Lung (tissue), 12 donors: ENCODE data around the gene LDOC1. TPM values are rescaled to one million over a fixed set of nuclear protein-coding genes. Genes with fewer than 3 reads are reported as not detected.

Experiments used
- ATAC-seq: fragments of 200-7000 bp; cut with Tn5 transposase; one replicate; pipeline ENCODE4 v1.9.1; 2020; ENCODE audit warnings: moderate number of reproducible peaks; ENCODE audit not compliant: insufficient read depth, low FRiP score
- DNase-seq, 3 donors: peaks; one replicate each; pipeline ENCODE4 v3.0.0-alpha.2; 2013 to 2017
- H3K27ac ChIP-seq, 2 donors: one replicate each; pipeline ENCODE4 v1.5.1; 2013; ENCODE audit warnings: mild to moderate bottlenecking in 2 of 2, moderate library complexity in 2 of 2, control low read depth in 1 of 2, inconsistent platforms in 1 of 2, low read depth in 1 of 2, low read length in 1 of 2
- H3K27me3 ChIP-seq, 3 donors: one replicate each; pipeline ENCODE4 v1.5.1; 2013; ENCODE audit warnings: low read length in 2 of 3; ENCODE audit not compliant: control insufficient read depth in 3 of 3, insufficient read depth in 3 of 3
- H3K36me3 ChIP-seq, 4 donors: one replicate each; pipeline ENCODE4 v1.5.1; 2013; ENCODE audit warnings: low read length in 4 of 4, mild to moderate bottlenecking in 1 of 4, moderate library complexity in 1 of 4; ENCODE audit not compliant: control insufficient read depth in 4 of 4, insufficient read depth in 4 of 4
- H3K4me1 ChIP-seq, 5 donors: one replicate each; pipeline ENCODE4 v1.5.1; 2013; ENCODE audit warnings: low read length in 5 of 5, mild to moderate bottlenecking in 2 of 5, moderate library complexity in 1 of 5; ENCODE audit not compliant: control insufficient read depth in 5 of 5, insufficient read depth in 5 of 5
- H3K4me3 ChIP-seq: one replicate; pipeline ENCODE4 v1.5.1; 2013; ENCODE audit warnings: mild to moderate bottlenecking, control low read depth, moderate library complexity
- H3K9ac ChIP-seq, 2 donors: one replicate each; pipeline ENCODE4 v1.5.1; 2013; ENCODE audit warnings: low read length in 2 of 2, control low read depth in 1 of 2; ENCODE audit not compliant: insufficient read depth in 1 of 2
- H3K9me3 ChIP-seq, 4 donors: one replicate each; pipeline ENCODE4 v1.5.1; 2013; ENCODE audit warnings: low read length in 3 of 4, mild to moderate bottlenecking in 1 of 4, moderate library complexity in 1 of 4; ENCODE audit not compliant: control insufficient read depth in 4 of 4, insufficient read depth in 3 of 4
- CTCF ChIP-seq: IDR thresholded peaks from 2 replicates; pipeline ENCODE4 v1.5.1; 2012; ENCODE audit warnings: mild to moderate bottlenecking; ENCODE audit errors: control extremely low read depth, extremely low read depth
- WGBS, 2 donors: extraction: QIAGEN DNeasy Blood & Tissue Kit; methylation state at CpG; one replicate each; pipeline ENCODE4 v1.1.7; 2013; 5-methylcytosine and 5-hydroxymethylcytosine counted together
- polyA plus RNA-seq, 2 donors: library from polyadenylated mRNA; stranded (reverse); fragments of 200-250 nt; gene quantifications; one replicate each; pipeline ENCODE4 v1.2.1, GENCODE V29; 2013
- total RNA-seq, 2 donors: library from RNA; depleted of rRNA in 1 of 2; stranded (reverse); fragments of >200 nt in 1 of 2; gene quantifications; one replicate each; pipeline ENCODE4 v1.2.1, GENCODE V29; 2014 to 2021
- donor health status: control.
- donor health status: control.
- donor health status: Bipolar disorder and iron deficiency.
- donor health status: healthy.
- donor health status: DM: yes; HTN: yes; CAD: no.

LDOC1 gene
- total and polyA plus RNA-seq, 4 donors = 9.9 to 21.7 (median 20.8) TPM

GRCh38 chrX:141185366-141185765 is 8.4 kb upstream of the LDOC1 start:
- Histone ChIP-seq H3K4me3 (no peak overlapping the region), H3K9ac (no peak overlapping the region), H3K27me3 (no peaks in the 10 kb centered on the region), H3K36me3 (no peaks in the 10 kb centered on the region), H3K4me1 (no peaks in the 10 kb centered on the region), H3K27ac (no peak overlapping the region), H3K9me3 (no peaks in the 10 kb centered on the region)
- ATAC-seq (no peak), DNase-seq (no peak)
- WGBS, 2 donors = 75 to 90% methylated on average over 5 of the region's 5 CpGs
- no peak for TF ChIP-seq CTCF

- WGBS, 2 donors = 71 to 85% methylated on average over 5 of the region's 5 CpGs
- TF ChIP-seq CTCF = no peak
- no peak for ATAC-seq
These were observed 6.1 kb upstream of the LDOC1 start for GRCh38 chrX:141183000-141183399.

GRCh38 chrX:141180851-141181250 is 3.9 kb upstream of the LDOC1 start:
- 45 to 52% methylated on average over 7 of the region's 7 CpGs for WGBS, 2 donors
- peaks cover 0 to 4% (median 0%) of the 10 kb centered on the region in 5 donors for H3K4me1 ChIP-seq
- no peak for ATAC-seq

More at GRCh38 chrX:141183000-141183399, 6.1 kb upstream of the LDOC1 start:
- peaks cover 0 to 3% (median 0%) of the 10 kb centered on the region in 3 donors for H3K27me3 ChIP-seq
- no peak for DNase-seq
- no peak overlapping the region for H3K9ac ChIP-seq
- no peaks in the 10 kb centered on the region for H3K4me1 ChIP-seq
- no peaks in the 10 kb centered on the region for H3K9me3 ChIP-seq
- no peak overlapping the region for H3K27ac ChIP-seq
- no peak overlapping the region for H3K4me3 ChIP-seq
- H3K36me3 ChIP-seq = no peaks in the 10 kb centered on the region

More at GRCh38 chrX:141180851-141181250, 3.9 kb upstream of the LDOC1 start:
- Histone ChIP-seq H3K36me3 (no peaks in the 10 kb centered on the region), H3K9me3 (no peaks in the 10 kb centered on the region), H3K27ac (no peak overlapping the region), H3K4me3 (no peak overlapping the region), H3K9ac (no peak overlapping the region), H3K27me3 (peaks cover 0 to 3% (median 0%) of the 10 kb centered on the region in 3 donors)
- DNase-seq = peak in 1 of 3 donors; percentile 11
- TF ChIP-seq CTCF = no peak
